Measurements from ENCODE around the gene CCDC12. TPM values are rescaled to one million over a fixed set of nuclear protein-coding genes. Genes with fewer than 3 reads are reported as not detected.

The CCDC12 gene
- total and polyA plus RNA-seq, 9 of the 15 experiments (the other 6 are each of a cell fraction or from before 2014, with no cell fraction given) = 8.9 to 201 (median 86.9) TPM

GRCh38 chr3:47016934-47017435 lies 40.4 kb upstream of the CCDC12 start (continued):
- TF ChIP-seq ZNF124 (CRISPR knock-in tag; IDR thresholded peaks at IDR 0.05) = no peak
- TF ChIP-seq VEZF1 (CRISPR knock-in tag; IDR thresholded peaks at IDR 0.05) = peak; percentile 72; the same call in 1 of the 2 replicates
- TF ChIP-seq ZFP36 (IDR thresholded peaks at IDR 0.05; ENCODE audit: low read depth, low read length, partially characterized antibody) = no peak
- TF ChIP-seq MTA2 (IDR thresholded peaks at IDR 0.05; ENCODE audit: low read depth) = 0 out of 2 replicates have a peak, but pooled peaks have one; percentile 45
- no peak for TF ChIP-seq DMBX1 (CRISPR knock-in tag; IDR thresholded peaks at IDR 0.05; ENCODE audit: borderline replicate concordance)
- peak; percentile 87 for TF ChIP-seq TFAP4 (CRISPR knock-in tag; IDR thresholded peaks at IDR 0.05; ENCODE audit: borderline replicate concordance)
- TF ChIP-seq HNRNPK (IDR thresholded peaks at IDR 0.05; ENCODE audit: low read depth, low read length, poor library complexity, severe bottlenecking) = no peak
- TF ChIP-seq RHOXF2B (CRISPR knock-in tag; conservative IDR thresholded peaks at IDR 0.05) = no peak
- peak; percentile 46; the same call in 1 of the 2 replicates for TF ChIP-seq ZBTB33 (CRISPR knock-in tag; IDR thresholded peaks at IDR 0.05)
- TF ChIP-seq BHLHE40 (IDR thresholded peaks at IDR 0.05; ENCODE audit: low read length) = peak; percentile 51
- no peak for TF ChIP-seq PYGO2 (tag; IDR thresholded peaks at IDR 0.05)
- TF ChIP-seq ELF2 (CRISPR knock-in tag; IDR thresholded peaks at IDR 0.05) = no peak
- no peak; the same call in 1 of the 2 replicates for TF ChIP-seq TARDBP (IDR thresholded peaks at IDR 0.05)
- 0 out of 4 replicates have a peak, but pooled peaks of 1 of the 2 experiments have one; percentile 1 for TF ChIP-seq RAD21 (CRISPR knock-in tag; conservative IDR thresholded peaks at IDR 0.05 in 1 of 2, IDR thresholded peaks at IDR 0.05 in 1 of 2)
- TF ChIP-seq TAF9B (IDR thresholded peaks at IDR 0.05; ENCODE audit: partially characterized antibody) = no peak
